Measurements from ENCODE around the gene SSBP3. TPM values are rescaled to one million over a fixed set of nuclear protein-coding genes. Genes with fewer than 3 reads are reported as not detected.

The SSBP3 gene
- total and polyA plus RNA-seq, 5 experiments from 2014 or later: 16.1 to 93.8 (median 19.8) TPM

- H3K27me3 Mint-ChIP-seq: no peaks in the 10 kb centered on the region
- H3K4me3 Mint-ChIP-seq: peak overlapping the region in 8 of 10 donors; percentile 4 to 63 (median 46)
- no peaks in the 10 kb centered on the region for H3K9me3 Mint-ChIP-seq
- peak overlapping the region; percentile 41 to 89 (median 78) for H3K27ac Mint-ChIP-seq
- peak in 1 of 10 donors; percentile 22 for DNase-seq
- peaks cover 65 to 98% (median 93%) of the 10 kb centered on the region in 4 donors for H3K4me1 Mint-ChIP-seq
- ATAC-seq: peak in 1 of 2 donors; percentile 26
- H3K36me3 Mint-ChIP-seq: peaks cover 0 to 21% (median 2%) of the 10 kb centered on the region in 3 donors
- POLR2A ChIA-PET: no interaction called here
Observed at GRCh38 chr1:54376430-54377039, 29.7 kb downstream of the SSBP3 start.

- ATAC-seq (no peak), DNase-seq (no peak)
- peaks cover 64 to 99% (median 95%) of the 10 kb centered on the region in 4 donors for H3K4me1 Mint-ChIP-seq
- H3K27me3 Mint-ChIP-seq: no peaks in the 10 kb centered on the region
- peaks cover 0 to 16% (median 2%) of the 10 kb centered on the region in 3 donors for H3K36me3 Mint-ChIP-seq
- peak overlapping the region in 5 of 10 donors; percentile 4 to 63 (median 54) for H3K4me3 Mint-ChIP-seq
- H3K9me3 Mint-ChIP-seq: no peaks in the 10 kb centered on the region
- POLR2A ChIA-PET: no interaction called here
- H3K27ac Mint-ChIP-seq: peak overlapping the region; percentile 44 to 89 (median 80)
Observed at GRCh38 chr1:54375712-54376429, 30.3 kb downstream of the SSBP3 start.

GRCh38 chr1:54375298-54375697 is 30.9 kb downstream of the SSBP3 start:
- Mint-ChIP-seq H3K4me3 (peak overlapping the region in 2 of 10 donors; percentile 22 to 54), H3K9me3 (no peaks in the 10 kb centered on the region), H3K27ac (peak overlapping the region in 8 of 10 donors; percentile 20 to 85 (median 63)), H3K4me1 (peaks cover 64 to 99% (median 94%) of the 10 kb centered on the region in 4 donors), H3K36me3 (peaks cover 0 to 15% (median 0%) of the 10 kb centered on the region in 3 donors), H3K27me3 (no peaks in the 10 kb centered on the region)
- no peak for DNase-seq
- ATAC-seq: no peak
- POLR2A ChIA-PET: no interaction called here

GRCh38 chr1:54374766-54375165 is 31.4 kb downstream of the SSBP3 start:
- H3K9me3 Mint-ChIP-seq: no peaks in the 10 kb centered on the region
- POLR2A ChIA-PET: no interaction called here
- no peaks in the 10 kb centered on the region for H3K27me3 Mint-ChIP-seq
- DNase-seq (no peak), ATAC-seq (no peak)
- H3K4me1 Mint-ChIP-seq: peaks cover 65 to 99% (median 92%) of the 10 kb centered on the region in 4 donors
- H3K36me3 Mint-ChIP-seq: peaks cover 0 to 18% (median 4%) of the 10 kb centered on the region in 3 donors
- H3K4me3 Mint-ChIP-seq: peak overlapping the region in 4 of 10 donors; percentile 15 to 57 (median 34)
- H3K27ac Mint-ChIP-seq: peak overlapping the region; percentile 19 to 85 (median 58)

GRCh38 chr1:54372978-54373377 is 33.2 kb downstream of the SSBP3 start:
- H3K27ac Mint-ChIP-seq: peak overlapping the region; percentile 68 to 94 (median 83)
- H3K9me3 Mint-ChIP-seq: no peaks in the 10 kb centered on the region
- POLR2A ChIA-PET: no interaction called here
- H3K27me3 Mint-ChIP-seq: no peaks in the 10 kb centered on the region
- H3K4me1 Mint-ChIP-seq: peaks cover 52 to 95% (median 83%) of the 10 kb centered on the region in 4 donors
- ATAC-seq (peak; percentile 60 to 76), DNase-seq (peak in 6 of 10 donors; percentile 21 to 43 (median 34))
- H3K36me3 Mint-ChIP-seq: peaks cover 0 to 17% (median 5%) of the 10 kb centered on the region in 3 donors
- H3K4me3 Mint-ChIP-seq: peak overlapping the region in 9 of 10 donors; percentile 35 to 73 (median 66)

GRCh38 chr1:54371942-54372275 is 34.3 kb downstream of the SSBP3 start:
- Mint-ChIP-seq H3K36me3 (peaks cover 0 to 19% (median 5%) of the 10 kb centered on the region in 3 donors), H3K4me3 (peak overlapping the region in 5 of 10 donors; percentile 35 to 73 (median 58)), H3K4me1 (peaks cover 47 to 93% (median 76%) of the 10 kb centered on the region in 4 donors), H3K27me3 (no peaks in the 10 kb centered on the region), H3K27ac (peak overlapping the region in 8 of 10 donors; percentile 23 to 87 (median 78)), H3K9me3 (no peaks in the 10 kb centered on the region)
- DNase-seq: no peak
- POLR2A ChIA-PET: no interaction called here
- no peak for ATAC-seq

- Mint-ChIP-seq H3K4me3 (peak overlapping the region in 7 of 10 donors; percentile 12 to 73 (median 40)), H3K27me3 (no peaks in the 10 kb centered on the region), H3K36me3 (peaks cover 0 to 19% (median 6%) of the 10 kb centered on the region in 3 donors), H3K9me3 (no peaks in the 10 kb centered on the region), H3K27ac (peak overlapping the region; percentile 2 to 87 (median 70)), H3K4me1 (peaks cover 43 to 91% (median 73%) of the 10 kb centered on the region in 4 donors)
- POLR2A ChIA-PET: no interaction called here
- no peak for DNase-seq
- ATAC-seq: peak; percentile 53 to 60
Observed at GRCh38 chr1:54371038-54371941, 34.9 kb downstream of the SSBP3 start.

GRCh38 chr1:54370287-54370989 is 35.8 kb downstream of the SSBP3 start:
- Mint-ChIP-seq H3K4me3 (peak overlapping the region in 2 of 10 donors; percentile 39 to 73), H3K4me1 (peaks cover 45 to 91% (median 74%) of the 10 kb centered on the region in 4 donors), H3K27ac (peak overlapping the region in 4 of 10 donors; percentile 23 to 75 (median 42)), H3K27me3 (no peaks in the 10 kb centered on the region), H3K9me3 (no peaks in the 10 kb centered on the region), H3K36me3 (peaks cover 0 to 23% (median 10%) of the 10 kb centered on the region in 3 donors)
- POLR2A ChIA-PET: interaction anchor here (0.7 kb wide), 1 partner anchor 10 kb away, joined by 3 read pairs; no protein-coding TSS in a partner anchor
- ATAC-seq: no peak
- no peak for DNase-seq

GRCh38 chr1:54367613-54368012 is 38.6 kb downstream of the SSBP3 start:
- Mint-ChIP-seq H3K4me1 (peaks cover 41 to 91% (median 72%) of the 10 kb centered on the region in 4 donors), H3K27ac (peak overlapping the region in 1 of 10 donors; percentile 49), H3K4me3 (no peak overlapping the region), H3K9me3 (no peaks in the 10 kb centered on the region), H3K27me3 (no peaks in the 10 kb centered on the region), H3K36me3 (peaks cover 0 to 26% (median 10%) of the 10 kb centered on the region in 3 donors)
- no peak for ATAC-seq
- POLR2A ChIA-PET: interaction anchor here (1.2 kb wide), 1 partner anchor 11 kb away, joined by 3 read pairs; no protein-coding TSS in a partner anchor
- no peak for DNase-seq

GRCh38 chr1:54365847-54366246 is 40.3 kb downstream of the SSBP3 start:
- Mint-ChIP-seq H3K4me1 (peaks cover 38 to 91% (median 72%) of the 10 kb centered on the region in 4 donors), H3K27ac (peak overlapping the region in 8 of 10 donors; percentile 9 to 86 (median 48)), H3K9me3 (no peaks in the 10 kb centered on the region), H3K4me3 (no peak overlapping the region), H3K27me3 (no peaks in the 10 kb centered on the region), H3K36me3 (peaks cover 0 to 29% (median 10%) of the 10 kb centered on the region in 3 donors)
- no peak for ATAC-seq
- POLR2A ChIA-PET: no interaction called here
- DNase-seq: no peak

- POLR2A ChIA-PET: interaction anchor here (1.5 kb wide), 1 partner anchor 39 kb away, joined by 3 read pairs; no protein-coding TSS in a partner anchor
- DNase-seq (no peak), ATAC-seq (no peak)
- Mint-ChIP-seq H3K4me3 (no peak overlapping the region), H3K27me3 (no peaks in the 10 kb centered on the region), H3K4me1 (peaks cover 38 to 91% (median 71%) of the 10 kb centered on the region in 4 donors), H3K9me3 (no peaks in the 10 kb centered on the region), H3K36me3 (peaks cover 0 to 28% (median 10%) of the 10 kb centered on the region in 3 donors), H3K27ac (peak overlapping the region in 5 of 10 donors; percentile 9 to 85 (median 14))
Observed at GRCh38 chr1:54365398-54365797, 40.8 kb downstream of the SSBP3 start.

Data from naive thymus-derived CD8-positive, alpha-beta T cell (primary cell).